HG03571 (cell line): ENCODE data around the gene KCTD1.

Source experiments
- ATAC-seq: cut with Tn5 transposase; IDR thresholded peaks from one replicate; pipeline ENCODE4 v1.9.1; 2021; ENCODE audit not compliant: unreplicated experiment

The KCTD1 gene

DNA sequence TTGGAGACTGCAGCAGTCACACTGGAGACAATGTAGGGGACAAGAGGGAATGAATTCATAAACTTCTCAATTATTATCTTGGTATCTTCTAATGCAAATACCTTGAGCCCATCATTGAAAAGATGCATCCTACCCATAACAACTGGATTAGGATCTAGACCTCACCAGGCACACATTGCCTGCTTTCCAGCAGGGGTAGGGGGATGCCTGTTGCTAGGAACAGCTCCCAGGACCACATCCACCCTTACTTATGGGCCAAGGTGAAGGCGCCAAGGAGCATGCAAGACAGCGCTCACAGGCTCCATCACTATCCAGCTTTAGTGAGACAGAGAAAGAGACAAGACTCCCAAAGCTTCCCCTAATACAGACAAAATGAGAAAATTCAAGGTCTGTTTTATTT, 24.4 kb downstream of the KCTD1 start:
- no peak for ATAC-seq

DNA sequence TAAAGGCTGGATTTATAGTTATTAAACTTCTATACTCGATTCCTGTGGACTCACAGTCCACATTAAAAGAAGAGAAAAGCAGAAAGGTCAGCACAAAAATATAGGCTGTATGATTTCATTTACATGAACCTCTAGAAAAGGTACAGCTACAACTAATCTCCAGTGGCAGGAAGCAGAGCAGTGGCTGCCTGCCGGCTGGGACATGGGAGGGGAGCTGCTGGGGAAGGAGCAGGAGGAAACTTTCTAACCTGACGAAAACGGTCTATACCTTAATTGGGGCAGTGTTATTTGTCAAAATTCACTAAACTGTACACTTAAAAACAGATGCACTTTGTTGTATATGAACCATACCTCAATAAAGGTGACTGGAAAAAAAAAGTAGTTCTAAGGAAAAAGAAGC, 26.7 kb downstream of the KCTD1 start:
- no peak for ATAC-seq

- ATAC-seq = no peak
These were observed 27.4 kb downstream of the KCTD1 start for GRCh38 chr18:26520974-26521373.

DNA sequence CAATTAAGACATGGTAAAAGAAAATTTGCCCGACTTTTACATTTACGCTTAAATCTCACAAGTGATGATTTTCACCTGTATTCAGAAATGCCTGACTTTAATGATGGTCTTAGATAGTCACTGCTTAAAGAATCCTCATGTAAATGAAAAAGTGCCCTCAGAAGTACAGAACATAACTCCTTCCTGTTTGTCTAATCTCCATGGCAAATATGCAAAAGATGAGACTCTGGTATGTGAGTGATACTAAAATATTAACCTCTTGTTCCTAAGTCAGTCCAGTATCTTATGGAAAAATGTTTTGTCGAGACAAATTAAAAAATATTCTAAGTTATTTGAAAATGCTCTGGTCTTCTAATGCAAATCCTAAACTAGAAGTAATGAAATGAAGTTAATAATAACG, 29.2 kb downstream of the KCTD1 start:
- no peak for ATAC-seq

- ATAC-seq = no peak
These were observed 31.4 kb downstream of the KCTD1 start for GRCh38 chr18:26516964-26517363.

- ATAC-seq = no peak
These were observed 32.5 kb downstream of the KCTD1 start for GRCh38 chr18:26515643-26516487.

GRCh38 chr18:26511339-26512071, 36.8 kb downstream of the KCTD1 start:
- no peak for ATAC-seq

DNA sequence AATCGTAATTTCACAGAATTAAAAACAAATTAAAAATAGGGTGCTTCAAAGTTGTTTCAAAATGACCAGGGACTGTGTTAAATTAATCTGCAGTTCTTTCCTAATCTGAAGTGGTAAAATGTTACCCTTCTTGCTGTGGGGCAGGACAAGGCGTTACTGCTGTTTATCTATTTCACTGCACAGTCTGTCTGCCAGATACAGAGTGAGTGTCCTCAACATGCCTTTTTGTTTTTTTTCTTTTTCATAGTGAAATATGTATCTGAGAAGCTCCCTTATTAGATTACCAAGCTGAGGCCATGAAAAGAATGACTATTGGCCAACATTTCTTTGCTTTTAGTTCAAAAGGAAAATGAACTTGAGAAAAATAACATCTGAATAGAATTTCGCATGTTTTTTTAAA, 38.0 kb downstream of the KCTD1 start:
- no peak for ATAC-seq

GRCh38 chr18:26506012-26506411, 42.3 kb downstream of the KCTD1 start:
- ATAC-seq = no peak

DNA sequence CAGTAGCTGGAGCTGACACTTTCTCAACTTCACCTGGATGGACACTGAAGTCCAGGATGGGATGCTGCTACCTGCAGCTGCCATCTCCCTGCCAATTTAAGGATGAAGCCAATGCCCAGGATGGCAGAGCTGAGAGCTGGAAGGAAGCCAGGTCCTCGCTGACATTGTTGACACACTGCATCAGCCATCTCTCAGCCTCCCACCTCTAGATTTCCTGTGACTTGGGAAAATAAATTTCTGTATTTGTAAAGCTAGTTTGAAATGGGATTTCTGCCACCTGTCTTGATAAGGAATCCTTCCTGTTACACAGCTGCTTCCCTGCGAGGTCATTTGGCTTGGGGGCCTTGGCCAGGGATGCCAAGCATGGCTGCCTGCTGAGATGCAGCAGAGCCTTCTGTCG, 43.5 kb downstream of the KCTD1 start:
- no peak for ATAC-seq

- ATAC-seq = no peak
These were observed 45.0 kb downstream of the KCTD1 start for GRCh38 chr18:26503382-26503781.

DNA sequence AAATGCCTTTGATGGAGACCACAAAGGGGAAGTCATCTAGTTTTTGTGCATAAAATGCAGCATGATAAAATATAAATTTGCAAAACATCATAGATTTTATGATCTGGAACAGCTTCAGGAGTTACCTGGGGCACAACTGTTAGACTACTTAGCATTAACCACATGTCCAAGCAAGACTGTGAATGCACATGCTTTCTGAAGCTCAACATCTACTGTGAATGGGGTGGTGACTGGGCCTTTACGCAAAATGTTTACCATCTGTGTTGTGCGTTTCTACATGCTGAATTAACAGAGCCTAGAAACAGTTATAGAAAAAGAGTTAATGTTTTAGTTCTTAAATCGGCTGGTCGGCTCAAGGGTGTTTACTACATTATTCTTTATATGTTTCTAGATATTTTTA, 45.5 kb downstream of the KCTD1 start:
- no peak for ATAC-seq

- ATAC-seq = no peak
These were observed 50.5 kb downstream of the KCTD1 start for GRCh38 chr18:26497866-26498265.

GRCh38 chr18:26496528-26496927, 51.8 kb downstream of the KCTD1 start:
- ATAC-seq = no peak

DNA sequence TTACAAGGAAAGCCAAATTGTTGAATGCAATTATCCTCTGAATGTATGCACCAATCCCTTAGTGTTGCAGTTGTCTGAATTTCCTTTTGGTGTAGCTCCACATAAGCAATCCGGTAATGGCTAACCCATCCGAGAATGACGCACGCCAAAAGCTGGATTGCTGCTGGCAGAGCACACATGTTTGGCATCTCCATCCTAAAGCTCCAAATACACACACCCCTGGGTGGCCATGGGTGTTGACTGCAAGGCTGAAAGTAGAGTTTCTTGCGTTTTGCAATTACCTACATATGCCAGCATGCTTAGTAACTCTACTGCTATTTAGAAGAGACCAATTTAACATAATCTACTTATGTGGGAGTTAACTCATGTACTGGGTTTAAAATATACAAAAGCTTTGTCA, 53.1 kb downstream of the KCTD1 start:
- no peak for ATAC-seq

- ATAC-seq = no peak
These were observed 55.3 kb downstream of the KCTD1 start for GRCh38 chr18:26493021-26493420.

GRCh38 chr18:26491194-26491816, 57.0 kb downstream of the KCTD1 start:
- ATAC-seq = no peak

DNA sequence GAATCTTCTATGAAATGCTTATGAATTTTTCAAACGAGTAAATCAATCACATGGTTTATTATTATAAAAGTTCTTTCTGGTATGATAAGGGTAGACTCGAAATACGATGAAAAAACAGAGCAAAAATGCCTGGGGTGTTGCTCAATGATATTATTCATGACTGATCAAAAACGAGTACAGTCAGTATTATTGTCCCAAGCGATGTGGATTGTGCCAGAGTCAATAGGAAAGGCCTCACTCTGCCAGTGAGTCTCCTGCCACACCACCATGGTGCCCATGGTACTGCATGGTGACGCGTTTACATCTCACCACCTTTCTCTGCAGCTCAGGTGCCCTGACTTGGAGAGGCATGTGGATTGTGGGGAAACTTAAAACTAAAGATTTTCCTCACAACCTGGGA, 58.5 kb downstream of the KCTD1 start:
- ATAC-seq = no peak

DNA sequence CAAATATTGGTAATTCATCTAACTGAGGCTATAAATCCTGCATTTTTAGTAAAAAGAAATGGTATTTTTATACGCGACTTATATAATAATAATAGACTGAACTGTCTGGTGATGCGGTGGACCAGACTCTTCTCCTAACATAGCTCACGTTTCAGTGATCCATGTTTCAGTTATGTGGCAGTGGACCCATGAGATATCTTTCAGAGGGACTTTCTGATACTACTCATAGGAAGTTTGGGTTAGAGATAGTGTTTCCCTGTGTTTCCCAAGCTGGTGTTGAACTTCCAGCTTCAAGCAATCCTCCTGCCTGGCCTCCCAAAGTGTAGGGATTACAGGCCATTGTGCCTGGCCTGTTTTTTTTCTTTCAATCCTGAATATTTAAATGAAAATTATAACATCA, 59.2 kb downstream of the KCTD1 start:
- ATAC-seq = no peak

GRCh38 chr18:26488417-26489009, 59.8 kb downstream of the KCTD1 start:
- no peak for ATAC-seq

DNA sequence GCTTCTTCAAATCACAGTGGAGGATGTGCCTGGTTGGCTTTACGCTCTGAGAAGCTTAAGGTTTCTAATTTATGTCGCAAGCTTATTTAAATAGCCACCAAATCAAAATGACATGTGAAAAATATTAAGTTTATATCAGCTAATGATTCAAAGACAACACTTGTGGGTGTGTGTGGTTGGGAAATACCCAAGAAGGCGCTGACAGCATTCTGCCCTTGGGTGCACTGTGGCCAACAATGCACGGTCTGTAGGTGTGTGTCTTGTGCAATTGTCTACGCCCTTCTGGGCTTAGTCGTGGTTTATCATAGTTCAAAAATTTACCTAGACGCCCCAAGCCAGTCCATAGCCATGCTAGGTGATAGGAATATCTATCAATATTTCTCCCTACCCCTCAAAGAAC, 60.9 kb downstream of the KCTD1 start:
- ATAC-seq = peak; percentile 81

GRCh38 chr18:26483633-26484032, 64.7 kb downstream of the KCTD1 start:
- no peak for ATAC-seq
